Kasumi-1 (cell line): ENCODE results near the gene DOCK11.

ENCODE experiments used
- DNase-seq, 2 experiments: peaks; one replicate each; lab custom pipeline; 2025; lab: John Stamatoyannopoulos, UW

The DOCK11 gene

GRCh38 chrX:118630848-118631247, 135.2 kb downstream of the DOCK11 start:
- DNase-seq, result peak; percentile 35 to 52

GRCh38 chrX:118631586-118631985, 136.0 kb downstream of the DOCK11 start:
- DNase-seq, result peak; percentile 65 to 66

DNA sequence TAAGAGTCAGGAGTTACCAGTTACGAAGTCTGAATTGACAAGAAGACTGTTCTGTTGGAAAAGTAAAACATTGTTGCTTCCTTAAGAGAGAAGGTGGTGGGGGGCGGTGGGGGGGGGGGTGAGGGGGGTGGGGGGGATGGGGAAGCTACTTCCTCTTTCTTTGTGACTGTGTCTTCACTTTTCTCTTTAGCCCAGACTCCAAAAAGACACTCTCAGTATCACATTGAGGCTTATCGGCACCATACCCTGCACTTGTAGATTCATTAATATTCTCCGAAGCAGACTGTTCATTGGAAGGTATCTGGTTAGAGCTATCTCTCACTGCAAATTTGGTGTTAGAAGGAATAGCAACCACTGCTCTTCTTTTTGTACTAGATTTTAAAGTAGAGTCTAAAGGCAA, 137.2 kb downstream of the DOCK11 start:
- DNase-seq, result peak; percentile 41 to 50

- DNase-seq, result no peak
Observed at GRCh38 chrX:118633530-118633929, 137.9 kb downstream of the DOCK11 start.

GRCh38 chrX:118634336-118634735, 138.7 kb downstream of the DOCK11 start:
- no peak for DNase-seq

DNA sequence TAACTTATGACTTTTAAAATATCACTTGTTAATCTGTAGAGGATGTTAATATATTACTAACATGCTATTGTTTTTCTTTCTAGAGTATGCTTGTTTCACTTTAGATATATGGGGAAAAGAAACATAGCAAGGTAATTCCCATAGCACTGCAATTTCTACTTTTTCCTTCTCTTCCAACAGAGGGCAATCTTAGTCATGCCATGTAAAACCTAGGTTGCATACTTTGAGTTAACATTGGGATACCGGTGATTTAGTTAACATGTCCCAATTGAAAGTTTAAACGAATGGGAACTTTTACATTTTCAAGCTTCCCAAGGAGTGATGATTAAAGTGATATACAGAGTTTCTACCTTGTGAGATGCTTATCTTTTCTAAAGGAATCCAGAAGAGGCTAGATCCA, 142.4 kb downstream of the DOCK11 start:
- DNase-seq, result no peak

DNA sequence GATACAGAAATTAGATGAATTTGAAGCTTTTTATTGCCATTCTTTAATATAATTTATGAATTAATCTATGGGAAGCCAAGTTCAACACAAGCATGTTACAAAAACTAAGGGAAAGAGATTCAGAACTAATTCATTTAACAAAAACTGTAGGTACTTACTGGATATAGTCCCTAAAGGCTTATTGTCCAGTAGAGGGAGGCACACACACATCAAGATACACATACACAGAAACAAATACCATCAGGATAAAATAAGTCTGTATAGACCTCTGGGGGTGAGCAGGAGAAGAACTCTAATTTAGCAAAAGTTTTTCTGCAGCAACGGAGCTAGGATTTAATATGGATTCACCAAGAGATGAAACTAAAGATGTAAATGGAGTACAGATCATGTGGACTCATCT, 148.8 kb downstream of the DOCK11 start:
- peak; percentile 35 to 39 for DNase-seq

GRCh38 chrX:118652717-118653116, 157.1 kb downstream of the DOCK11 start:
- DNase-seq, result no peak

- DNase-seq, result no peak
Observed at GRCh38 chrX:118654331-118654730, 158.7 kb downstream of the DOCK11 start.

GRCh38 chrX:118655561-118656246, 160.1 kb downstream of the DOCK11 start:
- no peak for DNase-seq

- DNase-seq, result no peak
Observed at GRCh38 chrX:118657413-118657812, 161.8 kb downstream of the DOCK11 start.

- no peak for DNase-seq
Observed at GRCh38 chrX:118660085-118660484, 164.5 kb downstream of the DOCK11 start.

GRCh38 chrX:118665204-118665603, 169.6 kb downstream of the DOCK11 start:
- DNase-seq, result no peak

- DNase-seq, result no peak
Observed at GRCh38 chrX:118666521-118666920, 170.9 kb downstream of the DOCK11 start.

DNA sequence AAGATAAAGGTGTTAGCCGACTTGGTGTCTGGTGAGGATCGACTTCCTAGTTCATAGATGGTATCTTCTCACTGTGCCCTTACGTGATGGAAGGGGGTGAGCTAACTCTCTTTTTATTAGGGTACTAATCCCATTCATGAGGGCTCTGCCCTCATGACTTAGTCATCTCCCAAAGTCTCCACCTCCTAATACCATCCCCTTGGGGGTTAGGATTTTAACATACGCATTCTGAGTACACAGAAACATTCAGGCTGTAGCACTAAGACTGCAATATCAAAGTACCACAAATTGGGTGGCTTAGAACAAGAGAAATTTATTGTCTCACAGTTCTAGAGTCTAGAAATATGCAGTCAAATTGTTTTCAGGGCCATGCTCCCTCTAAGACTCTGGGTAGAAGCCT, 173.8 kb downstream of the DOCK11 start:
- DNase-seq, result no peak

GRCh38 chrX:118675326-118675965, 179.8 kb downstream of the DOCK11 start:
- no peak for DNase-seq

DNA sequence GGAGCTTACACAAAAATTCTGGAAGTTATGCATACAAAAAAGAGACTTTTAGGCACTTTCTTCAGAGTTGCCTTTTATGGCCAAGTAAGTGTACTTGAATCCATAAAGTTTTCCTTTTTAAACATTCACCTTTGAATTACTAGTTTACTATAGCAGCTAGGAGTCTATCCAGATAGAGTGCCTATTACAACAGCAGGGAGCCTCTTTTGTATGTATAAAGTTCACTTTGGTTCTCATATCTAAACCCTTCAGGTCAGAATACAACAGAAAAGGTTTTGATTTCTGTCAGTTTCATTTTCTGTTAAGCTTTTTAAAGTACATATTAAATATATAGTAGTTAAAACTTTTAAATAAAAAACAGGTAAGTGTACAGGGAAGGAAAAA, 180.3 kb downstream of the DOCK11 start:
- no peak for DNase-seq

- DNase-seq, result no peak
Observed at GRCh38 chrX:118677318-118677717, 181.7 kb downstream of the DOCK11 start.

- peak in 1 of 2 experiments; percentile 1 for DNase-seq
Observed at GRCh38 chrX:118679290-118679689, 183.7 kb downstream of the DOCK11 start.

- no peak for DNase-seq
Observed at GRCh38 chrX:118682258-118683014, 186.8 kb downstream of the DOCK11 start.

DNA sequence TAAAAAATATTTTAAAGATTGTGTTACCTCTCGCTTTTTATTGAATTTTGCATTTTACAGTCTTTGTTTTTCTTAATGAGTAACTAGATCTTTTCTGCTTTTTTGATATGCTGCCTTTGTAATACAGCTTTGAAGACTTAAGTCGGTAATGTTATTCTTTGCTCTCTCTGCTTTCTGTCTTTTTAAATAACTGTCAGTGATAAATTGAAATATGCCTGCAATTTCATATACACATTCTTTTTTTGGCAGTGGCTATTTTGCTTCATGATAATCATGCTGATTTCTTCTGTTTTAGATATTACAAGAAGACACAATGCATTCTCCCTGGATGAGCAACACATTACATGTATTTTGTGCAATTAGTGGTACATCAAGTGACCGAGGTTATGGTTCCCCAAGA, 189.8 kb downstream of the DOCK11 start:
- no peak for DNase-seq

DNA sequence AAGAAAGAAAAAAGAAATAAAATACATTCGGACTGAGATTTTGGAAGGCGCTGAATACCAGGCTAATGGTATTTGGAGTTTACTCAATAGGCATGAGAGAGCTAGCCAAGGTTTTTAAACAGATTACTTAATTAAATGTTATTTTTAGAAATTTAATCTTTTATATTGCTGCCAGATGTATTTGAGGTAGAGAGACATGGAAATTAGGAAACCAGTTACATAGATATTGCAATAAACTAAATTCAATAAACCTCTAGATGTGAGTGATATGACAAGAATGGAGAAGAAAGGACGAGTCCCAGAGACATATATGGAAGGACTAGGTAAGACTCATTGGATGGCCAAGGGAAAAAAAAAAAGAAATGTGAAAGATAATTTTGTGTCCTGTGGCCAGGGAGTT, 193.3 kb downstream of the DOCK11 start:
- no peak for DNase-seq

DNA sequence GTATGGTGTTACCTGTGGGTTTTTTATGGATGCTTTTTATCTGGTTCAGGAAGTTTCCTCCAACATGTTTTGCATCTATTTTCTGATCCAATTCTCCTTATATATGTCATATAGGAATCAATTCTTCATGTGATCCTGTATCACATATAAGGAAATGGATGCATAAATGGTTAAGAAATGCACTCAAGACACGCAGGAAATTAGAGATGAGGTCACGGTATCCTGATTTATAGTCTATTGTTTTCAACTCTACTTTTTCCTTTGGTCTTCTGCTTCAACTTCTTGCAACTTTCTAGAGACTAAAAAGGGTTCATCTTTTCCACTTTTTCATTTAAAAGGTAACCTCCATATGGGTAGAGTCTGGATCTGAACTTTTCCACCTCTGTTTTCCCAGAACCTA, 198.2 kb downstream of the DOCK11 start:
- no peak for DNase-seq
